GM12891 (cell line): ENCODE results near the gene FKBP14.

Experiments
- POLR2A ChIP-seq: IDR thresholded peaks from 2 replicates; pipeline ENCODE4 v1.6.1; 2011; ENCODE audit warnings: low read depth, low read length, control low read depth
- POLR2AphosphoS5 ChIP-seq: IDR thresholded peaks from 2 replicates; pipeline ENCODE4 v1.6.1; 2011; ENCODE audit warnings: low read depth, low read length, control low read depth
- POU2F2 ChIP-seq: IDR thresholded peaks from 2 replicates; pipeline ENCODE4 v1.6.1; 2011; ENCODE audit warnings: low read depth, mild to moderate bottlenecking, control low read depth, low read length, moderate library complexity
- SPI1 ChIP-seq: IDR thresholded peaks from 2 replicates; pipeline ENCODE4 v1.6.1; 2011; ENCODE audit warnings: low read depth, low read length, control low read depth
- TAF1 ChIP-seq: IDR thresholded peaks from 2 replicates; pipeline ENCODE4 v1.6.1; 2011; ENCODE audit warnings: low read depth, low read length, control low read depth

- TF ChIP-seq POLR2AphosphoS5: no peak
- no peak for TF ChIP-seq SPI1
- no peak; the same call in 1 of the 2 replicates for TF ChIP-seq POLR2A
- peak; percentile 24; the same call in 1 of the 2 replicates for TF ChIP-seq TAF1
- TF ChIP-seq POU2F2: no peak
These were observed 37.1 kb downstream of the FKBP14 start, which contains the start of gene SCRN1 for GRCh38 chr7:29989257-29989995.
